Liver (tissue), 9 donors: ENCODE results near the gene RBFOX1. TPM values are rescaled to one million over a fixed set of nuclear protein-coding genes. Genes with fewer than 3 reads are reported as not detected.

ENCODE experiments used
- DNase-seq: peaks from one replicate; pipeline ENCODE4 v3.0.0-alpha.2; 2017; ENCODE audit warnings: low spot score
- H3K27ac ChIP-seq, 2 donors: one replicate each; pipeline ENCODE4 v1.7.0; 2013; ENCODE audit warnings: inconsistent platforms in 2 of 2, low read length in 2 of 2, control low read depth in 1 of 2, low read depth in 1 of 2, mild to moderate bottlenecking in 1 of 2
- H3K27me3 ChIP-seq, 4 donors: one replicate each; pipeline versions ENCODE4 v1.6.1 to v1.7.0; 2013; ENCODE audit warnings: low read length in 3 of 4, inconsistent platforms in 1 of 4, mild to moderate bottlenecking in 1 of 4, moderate library complexity in 1 of 4; ENCODE audit not compliant: control insufficient read depth in 4 of 4, insufficient read depth in 4 of 4
- H3K36me3 ChIP-seq, 4 donors: one replicate each; pipeline versions ENCODE4 v1.6.1 to v1.7.0; 2013; ENCODE audit warnings: low read length in 3 of 4, mild to moderate bottlenecking in 3 of 4, low read depth in 1 of 4, moderate library complexity in 1 of 4; ENCODE audit not compliant: control insufficient read depth in 4 of 4, insufficient read depth in 3 of 4
- H3K4me1 ChIP-seq, 4 donors: one replicate each; pipeline versions ENCODE4 v1.6.1 to v1.7.0; 2013; ENCODE audit warnings: low read length in 3 of 4, mild to moderate bottlenecking in 3 of 4, moderate library complexity in 1 of 4; ENCODE audit not compliant: control insufficient read depth in 4 of 4, insufficient read depth in 4 of 4
- H3K4me3 ChIP-seq, 3 donors: one replicate each; pipeline versions ENCODE4 v1.6.1 to v1.7.0; 2013; ENCODE audit warnings: low read length in 3 of 3, control low read depth in 1 of 3, low read depth in 1 of 3, mild to moderate bottlenecking in 1 of 3
- H3K9ac ChIP-seq, 2 donors: one replicate each; pipeline ENCODE4 v1.7.0; 2013; ENCODE audit warnings: low read length in 2 of 2, mild to moderate bottlenecking in 2 of 2, moderate library complexity in 2 of 2, control low read depth in 1 of 2, low read depth in 1 of 2
- H3K9me3 ChIP-seq, 4 donors: one replicate each; pipeline versions ENCODE4 v1.6.1 to v1.7.0; 2013; ENCODE audit warnings: low read length in 3 of 4; ENCODE audit not compliant: control insufficient read depth in 4 of 4
- ATF3 ChIP-seq: IDR thresholded peaks from 2 replicates; pipeline ENCODE4 v1.6.1; 2016; ENCODE audit warnings: antibody characterized with exemption
- CTCF ChIP-seq: fragments of 150-350 bp; IDR thresholded peaks from 2 replicates; pipeline ENCODE4 v1.5.1; 2017; ENCODE audit warnings: improper control_type of control experiment, low read depth, low read length; ENCODE audit not compliant: missing input control
- EGR1 ChIP-seq, 2 donors: IDR thresholded peaks; 2 replicates each; pipeline ENCODE4 v1.6.1; 2016 to 2018; ENCODE audit warnings: antibody characterized with exemption in 2 of 2, low read depth in 2 of 2
- FOXA1 ChIP-seq: IDR thresholded peaks from 2 replicates; pipeline ENCODE4 v1.6.1; 2016; ENCODE audit warnings: antibody characterized with exemption
- FOXA2 ChIP-seq: IDR thresholded peaks from 2 replicates; pipeline ENCODE4 v1.6.1; 2016; ENCODE audit warnings: antibody characterized with exemption
- GABPA ChIP-seq, 2 donors: IDR thresholded peaks in 1 of 2; conservative IDR thresholded peaks in 1 of 2; 2 replicates each; pipeline ENCODE4 v1.6.1; 2016; ENCODE audit warnings: antibody characterized with exemption in 2 of 2, mild to moderate bottlenecking in 1 of 2, moderate library complexity in 1 of 2
- HNF4A ChIP-seq, 2 donors: conservative IDR thresholded peaks; 2 replicates each; pipeline ENCODE4 v1.6.1; 2016; ENCODE audit warnings: antibody characterized with exemption in 2 of 2, mild to moderate bottlenecking in 2 of 2
- HNF4G ChIP-seq: IDR thresholded peaks from 2 replicates; pipeline ENCODE4 v1.6.1; 2016; ENCODE audit warnings: antibody characterized with exemption
- JUND ChIP-seq, 2 donors: IDR thresholded peaks; 2 replicates each; pipeline ENCODE4 v1.6.1; 2016; ENCODE audit warnings: antibody characterized with exemption in 2 of 2
- MAX ChIP-seq: IDR thresholded peaks from 2 replicates; pipeline ENCODE4 v1.6.1; 2016; ENCODE audit warnings: antibody characterized with exemption
- NR2F2 ChIP-seq: IDR thresholded peaks from 2 replicates; pipeline ENCODE4 v1.6.1; 2016; ENCODE audit warnings: antibody characterized with exemption
- REST ChIP-seq: IDR thresholded peaks from 2 replicates; pipeline ENCODE4 v1.6.1; 2016; ENCODE audit warnings: antibody characterized with exemption, mild to moderate bottlenecking
- RXRA ChIP-seq, 2 donors: IDR thresholded peaks; 2 replicates each; pipeline ENCODE4 v1.6.1; 2017 to 2018; ENCODE audit warnings: antibody characterized with exemption in 2 of 2, mild to moderate bottlenecking in 1 of 2
- SP1 ChIP-seq: IDR thresholded peaks from 2 replicates; pipeline ENCODE4 v1.6.1; 2018; ENCODE audit warnings: antibody characterized with exemption, mild to moderate bottlenecking
- TAF1 ChIP-seq: conservative IDR thresholded peaks from 2 replicates; pipeline ENCODE4 v1.6.1; 2016; ENCODE audit warnings: antibody characterized with exemption, mild to moderate bottlenecking
- ZBTB33 ChIP-seq: IDR thresholded peaks from 2 replicates; pipeline ENCODE4 v1.6.1; 2016; ENCODE audit warnings: antibody characterized with exemption
- WGBS: extraction: QIAGEN DNeasy Blood & Tissue Kit; methylation state at CpG from one replicate; pipeline ENCODE4 v1.1.7; 2013; 5-methylcytosine and 5-hydroxymethylcytosine counted together
- polyA plus RNA-seq, 2 donors: library from polyadenylated mRNA; stranded (reverse) in 1 of 2; unstranded in 1 of 2; fragments of 200-250 nt in 1 of 2; fragments of >200 nt in 1 of 2; fragmentation: Nextera tagmentation in 1 of 2; extraction: Ambion mirVana in 1 of 2; gene quantifications; one replicate each; pipeline versions ENCODE4 v1.2.1 to v1.2.3, GENCODE V29; 2013 to 2015
- total RNA-seq, 2 donors: library from RNA; depleted of rRNA; stranded (reverse); fragments of >200 nt; gene quantifications; one replicate each; pipeline ENCODE4 v1.2.3, GENCODE V29; 2014
- donor health status: healthy.
- donor health status: healthy.
- donor health status: healthy.
- donor health status: healthy.
- donor health status: healthy.

The RBFOX1 gene
- total and polyA plus RNA-seq, 4 donors, result not detected

- TF ChIP-seq ATF3 (no peak), NR2F2 (no peak), MAX (no peak), ZBTB33 (no peak)
These were observed 93.5 kb downstream of the RBFOX1 start (continued) for GRCh38 chr16:7426161-7426560.

- no peak overlapping the region for H3K9ac ChIP-seq
- H3K4me3 ChIP-seq, result no peak overlapping the region
- H3K36me3 ChIP-seq, result no peaks in the 10 kb centered on the region
- H3K27me3 ChIP-seq, result peaks cover 0 to 3% (median 0%) of the 10 kb centered on the region in 4 donors
- no peak overlapping the region for H3K27ac ChIP-seq
- DNase-seq, result no peak
- H3K9me3 ChIP-seq, result peaks cover 0 to 1% (median 0%) of the 10 kb centered on the region in 4 donors
- WGBS, result 66% methylated on average over 2 of the region's 2 CpGs
- TF ChIP-seq HNF4A (conservative IDR thresholded peaks at IDR 0.05) (no peak), CTCF (no peak), GABPA (IDR thresholded peaks at IDR 0.05 in 1 of 2, conservative IDR thresholded peaks at IDR 0.05 in 1 of 2) (no peak), HNF4G (no peak), TAF1 (no peak), MAX (no peak), FOXA2 (no peak)
- no peaks in the 10 kb centered on the region for H3K4me1 ChIP-seq
These were observed 99.1 kb downstream of the RBFOX1 start for GRCh38 chr16:7431723-7432122.

GRCh38 chr16:7436306-7436705, 103.7 kb downstream of the RBFOX1 start:
- no peak overlapping the region for H3K27ac ChIP-seq
- WGBS, result 63% methylated on average over 5 of the region's 5 CpGs
- H3K9me3 ChIP-seq, result no peaks in the 10 kb centered on the region
- no peak overlapping the region for H3K4me3 ChIP-seq
- peaks cover 0 to 2% (median 0%) of the 10 kb centered on the region in 4 donors for H3K27me3 ChIP-seq
- H3K4me1 ChIP-seq, result no peaks in the 10 kb centered on the region
- H3K36me3 ChIP-seq, result no peaks in the 10 kb centered on the region
- DNase-seq, result no peak
- no peak overlapping the region for H3K9ac ChIP-seq
- TF ChIP-seq CTCF (no peak), MAX (no peak), FOXA1 (no peak), RXRA (IDR thresholded peaks at IDR 0.05) (no peak), GABPA (IDR thresholded peaks at IDR 0.05 in 1 of 2, conservative IDR thresholded peaks at IDR 0.05 in 1 of 2) (no peak), REST (no peak), ATF3 (no peak), FOXA2 (no peak), EGR1 (IDR thresholded peaks at IDR 0.05; ENCODE audit: low read depth in 2 of 2) (no peak), JUND (IDR thresholded peaks at IDR 0.05) (no peak), NR2F2 (no peak), SP1 (no peak), HNF4A (conservative IDR thresholded peaks at IDR 0.05) (no peak)
